Cardiac ventricle fibroblast (primary cell): ENCODE results near the gene CTBP2. TPM values are rescaled to one million over a fixed set of nuclear protein-coding genes. Genes with fewer than 3 reads are reported as not detected.

Source experiments
- total RNA-seq: library from RNA; depleted of rRNA; stranded (reverse); fragments of >200 nt; gene quantifications from 2 replicates; pipeline ENCODE4 v1.2.3, GENCODE V29; 2015

CTBP2 gene
- 26.3 and 32.0 TPM in 2 replicates for total RNA-seq

GRCh38 chr10:125159932-125160855 lies at the start of gene CTBP2:
Gene CTBP2, minus strand, starts transcription at chr10:125160563.

DNA sequence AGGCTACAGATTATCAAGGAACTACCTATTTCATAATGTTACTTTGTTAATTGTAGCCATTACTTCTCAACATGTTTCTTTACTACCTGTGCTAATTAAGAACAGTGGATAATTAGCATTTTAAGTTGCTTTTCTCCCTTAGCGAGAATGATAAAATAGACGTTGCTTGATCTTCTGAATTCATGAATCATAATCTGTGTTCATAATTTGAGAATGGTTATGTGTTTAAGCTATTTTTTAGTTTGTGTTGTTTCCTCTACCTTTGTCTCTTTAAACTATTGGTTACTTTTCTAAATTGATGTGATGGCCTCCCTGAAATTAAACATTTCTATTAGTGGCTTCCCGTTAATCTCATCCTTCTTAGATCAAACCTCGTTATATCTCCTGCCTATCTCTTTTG lies 218.5 kb downstream of the CTBP2 start, which contains the start of gene ZRANB1:
ZRANB1 (plus strand) TSS at position 301 of the 400 bp plus-strand sequence. CDS start 371 bp downstream, outside the sequence.

Other genes starting within 250 kb of the CTBP2 start
- 12.6 and 17.0 TPM in 2 replicates for gene ZRANB1, start 218.4 kb downstream of the CTBP2 start, total RNA-seq